ENCODE measurements around the gene STYXL2.

GRCh38 chr1:167051907-167052306 lies 42.0 kb upstream of the STYXL2 start:
- TF ChIP-seq EZH2phosphoT487 (IDR thresholded peaks at IDR 0.05; ENCODE audit: low read depth): no peak
- no peak for TF ChIP-seq CTCF (IDR thresholded peaks at IDR 0.05; ENCODE audit: low read depth, low read length)

Measured in OCI-LY3 (cell line).